ENCODE data around the gene CAVIN2.

Gene CAVIN2

DNA sequence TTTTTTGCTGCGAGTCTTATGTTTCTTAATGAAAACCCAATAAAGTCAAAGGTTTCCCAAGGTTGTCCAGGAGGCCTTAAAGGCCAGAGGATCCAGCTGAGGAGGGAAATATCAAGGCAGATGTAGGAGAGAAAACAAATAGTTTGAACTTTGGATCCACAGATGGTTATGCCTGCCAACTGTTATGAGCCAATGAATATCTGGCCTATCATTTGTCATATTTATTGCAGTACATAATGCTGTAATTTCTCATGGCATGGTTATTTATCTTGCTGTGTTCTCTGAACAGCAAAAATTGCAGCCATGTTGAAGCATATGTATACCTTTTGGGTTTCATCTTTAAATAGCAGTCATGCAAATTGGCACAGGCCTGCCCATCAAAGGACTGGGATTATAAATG lies 38.2 kb upstream of the CAVIN2 start:
- no peak for TF ChIP-seq CTCF (IDR thresholded peaks at IDR 0.05; ENCODE audit: low read length)
- no peak for TF ChIP-seq EZH2 (IDR thresholded peaks at IDR 0.05; ENCODE audit: borderline replicate concordance, low read length)

GRCh38 chr2:191881982-191882816 lies 35.3 kb upstream of the CAVIN2 start:
- H2AFZ ChIP-seq (ENCODE audit: low read length), result no peak overlapping the region
- no peaks in the 10 kb centered on the region for H4K20me1 ChIP-seq (ENCODE audit: insufficient read depth, low read length)
- no peak overlapping the region for H3K9ac ChIP-seq (ENCODE audit: low read length)
- H3K27ac ChIP-seq (ENCODE audit: low read depth, low read length, poor library complexity, severe bottlenecking), result no peak overlapping the region
- H3K79me2 ChIP-seq (ENCODE audit: insufficient read depth, low read length), result no peaks in the 10 kb centered on the region
- H3K36me3 ChIP-seq (ENCODE audit: insufficient read depth, low read length), result no peaks in the 10 kb centered on the region
- TF ChIP-seq CTCF (IDR thresholded peaks at IDR 0.05; ENCODE audit: low read length) (no peak), EZH2 (IDR thresholded peaks at IDR 0.05; ENCODE audit: borderline replicate concordance, low read length) (no peak)
- no peaks in the 10 kb centered on the region for H3K27me3 ChIP-seq (ENCODE audit: insufficient read depth, low read length)
- no peaks in the 10 kb centered on the region for H3K4me1 ChIP-seq (ENCODE audit: insufficient read depth, low read length, severe bottlenecking)
- no peak overlapping the region for H3K4me2 ChIP-seq (ENCODE audit: low read length)
- H3K4me3 ChIP-seq (ENCODE audit: low read depth, low read length, poor library complexity, severe bottlenecking), result no peak overlapping the region
- H3F3A ChIP-seq (ENCODE audit: insufficient read depth, low read length), result no peaks in the 10 kb centered on the region
- no peaks in the 10 kb centered on the region for H3K9me3 ChIP-seq (ENCODE audit: low read length)
- H3K9me2 ChIP-seq (ENCODE audit: low read depth, low read length), result no peaks in the 10 kb centered on the region

More for the DNA sequence above, 38.2 kb upstream of the CAVIN2 start:
- Histone ChIP-seq H3K27me3 (ENCODE audit: insufficient read depth, low read length) (no peaks in the 10 kb centered on the region), H3K9ac (ENCODE audit: low read length) (no peak overlapping the region), H3K9me2 (ENCODE audit: low read depth, low read length) (no peaks in the 10 kb centered on the region), H3K4me3 (ENCODE audit: low read depth, low read length, poor library complexity, severe bottlenecking) (no peak overlapping the region), H3K4me2 (ENCODE audit: low read length) (no peak overlapping the region), H2AFZ (ENCODE audit: low read length) (no peak overlapping the region), H3K9me3 (ENCODE audit: low read length) (no peaks in the 10 kb centered on the region), H3K36me3 (ENCODE audit: insufficient read depth, low read length) (no peaks in the 10 kb centered on the region), H3F3A (ENCODE audit: insufficient read depth, low read length) (no peaks in the 10 kb centered on the region), H3K79me2 (ENCODE audit: insufficient read depth, low read length) (no peaks in the 10 kb centered on the region), H3K4me1 (ENCODE audit: insufficient read depth, low read length, severe bottlenecking) (no peaks in the 10 kb centered on the region), H3K27ac (ENCODE audit: low read depth, low read length, poor library complexity, severe bottlenecking) (no peak overlapping the region), H4K20me1 (ENCODE audit: insufficient read depth, low read length) (no peaks in the 10 kb centered on the region)

GRCh38 chr2:191878548-191879279 lies 31.8 kb upstream of the CAVIN2 start:
- no peak overlapping the region for H3K9ac ChIP-seq (ENCODE audit: low read length)
- no peak overlapping the region for H3K27ac ChIP-seq (ENCODE audit: low read depth, low read length, poor library complexity, severe bottlenecking)
- no peak for TF ChIP-seq EZH2 (IDR thresholded peaks at IDR 0.05; ENCODE audit: borderline replicate concordance, low read length)
- no peak for TF ChIP-seq CTCF (IDR thresholded peaks at IDR 0.05; ENCODE audit: low read length)
- no peaks in the 10 kb centered on the region for H3K36me3 ChIP-seq (ENCODE audit: insufficient read depth, low read length)
- H4K20me1 ChIP-seq (ENCODE audit: insufficient read depth, low read length), result no peaks in the 10 kb centered on the region
- no peak overlapping the region for H2AFZ ChIP-seq (ENCODE audit: low read length)
- H3K4me2 ChIP-seq (ENCODE audit: low read length), result no peak overlapping the region
- H3K4me1 ChIP-seq (ENCODE audit: insufficient read depth, low read length, severe bottlenecking), result no peaks in the 10 kb centered on the region
- H3F3A ChIP-seq (ENCODE audit: insufficient read depth, low read length), result no peaks in the 10 kb centered on the region
- H3K9me2 ChIP-seq (ENCODE audit: low read depth, low read length), result no peaks in the 10 kb centered on the region
- no peaks in the 10 kb centered on the region for H3K9me3 ChIP-seq (ENCODE audit: low read length)
- H3K4me3 ChIP-seq (ENCODE audit: low read depth, low read length, poor library complexity, severe bottlenecking), result no peak overlapping the region
- H3K79me2 ChIP-seq (ENCODE audit: insufficient read depth, low read length), result no peaks in the 10 kb centered on the region
- H3K27me3 ChIP-seq (ENCODE audit: insufficient read depth, low read length), result no peaks in the 10 kb centered on the region

All from OCI-LY1 (cell line).